WTC11 (cell line): ENCODE results near the gene OTOS. TPM values are rescaled to one million over a fixed set of nuclear protein-coding genes. Genes with fewer than 3 reads are reported as not detected.

Source experiments
- ATAC-seq: fragments of 200-7000 bp; cut with Tn5 transposase; 2 replicates; pipeline ENCODE4 v1.10.0; 2021; ENCODE audit warnings: mild to moderate bottlenecking, moderate library complexity
- CTCF ChIA-PET: fragments of 300-600 bp; sonication (Branson Sonifier 250); formaldehyde crosslinking; loops from one replicate; lab custom pipeline; 2021; ENCODE audit warnings: antibody characterized with exemption; lab: Charles Lee
- POLR2A ChIA-PET: fragments of 350-600 bp; sonication (Branson Sonifier 250); formaldehyde crosslinking; loops from one replicate; lab custom pipeline; 2021; ENCODE audit warnings: antibody characterized with exemption; lab: Charles Lee
- DNase-seq: peaks from one replicate; pipeline ENCODE4 v3.0.0; 2021; ENCODE audit warnings: low spot score
- H3K27ac Mint-ChIP-seq: 2 replicates; pipeline ENCODE4 v1.8.0; 2021; ENCODE audit warnings: mixed read lengths
- H3K27me3 Mint-ChIP-seq: 2 replicates; pipeline ENCODE4 v1.8.0; 2021; ENCODE audit warnings: low read depth, mild to moderate bottlenecking, moderate library complexity, mixed read lengths
- H3K36me3 Mint-ChIP-seq: 2 replicates; pipeline ENCODE4 v1.8.0; 2021; ENCODE audit warnings: mixed read lengths
- H3K4me1 Mint-ChIP-seq: 2 replicates; pipeline ENCODE4 v1.8.0; 2022; ENCODE audit warnings: mixed read lengths
- H3K4me3 Mint-ChIP-seq: 2 replicates; pipeline ENCODE4 v1.8.0; 2021; ENCODE audit warnings: mild to moderate bottlenecking, moderate library complexity, mixed read lengths
- H3K9me3 Mint-ChIP-seq: 2 replicates; pipeline ENCODE4 v1.8.0; 2021; ENCODE audit warnings: mixed read lengths
- ATF1 ChIP-seq: sonication (generic); formaldehyde crosslinking; IDR thresholded peaks from 2 replicates; pipeline ENCODE4 v1.8.1; 2023; ENCODE audit warnings: mild to moderate bottlenecking, moderate library complexity, missing genetic modification reagents
- CREM ChIP-seq: sonication (generic); formaldehyde crosslinking; IDR thresholded peaks from 2 replicates; pipeline ENCODE4 v1.8.1; 2022; ENCODE audit warnings: mild to moderate bottlenecking, missing genetic modification reagents, moderate library complexity
- ESRRA ChIP-seq: sonication (generic); formaldehyde crosslinking; IDR thresholded peaks from 2 replicates; pipeline ENCODE4 v1.8.1; 2022; ENCODE audit warnings: mild to moderate bottlenecking, missing genetic modification reagents, borderline replicate concordance
- ETV6 ChIP-seq: sonication (generic); formaldehyde crosslinking; IDR thresholded peaks from 2 replicates; pipeline ENCODE4 v1.8.1; 2022; ENCODE audit warnings: mild to moderate bottlenecking, missing genetic modification reagents
- FOXP1 ChIP-seq: sonication (generic); formaldehyde crosslinking; IDR thresholded peaks from 2 replicates; pipeline ENCODE4 v1.8.0; 2022; ENCODE audit warnings: missing genetic modification reagents, mild to moderate bottlenecking, moderate library complexity, borderline replicate concordance
- GTF2I ChIP-seq: fragments of 250-450 bp; sonication (Bioruptor Pico); conservative IDR thresholded peaks from 2 replicates; pipeline ENCODE4 v1.4.0; 2021; ENCODE audit warnings: mild to moderate bottlenecking
- JUN ChIP-seq: sonication (generic); formaldehyde crosslinking; IDR thresholded peaks from 2 replicates; pipeline ENCODE4 v1.8.0; 2023; ENCODE audit warnings: mild to moderate bottlenecking, missing genetic modification reagents
- KAT7 ChIP-seq: sonication (generic); formaldehyde crosslinking; IDR thresholded peaks from 2 replicates; pipeline ENCODE4 v1.8.1; 2023; ENCODE audit warnings: missing genetic modification reagents, mild to moderate bottlenecking, borderline replicate concordance
- MXD4 ChIP-seq: fragments of 250-450 bp; sonication (Bioruptor Pico); IDR thresholded peaks from 2 replicates; pipeline ENCODE4 v1.8.0; 2021; ENCODE audit warnings: mild to moderate bottlenecking, moderate library complexity, borderline replicate concordance
- NFYB ChIP-seq: sonication (generic); formaldehyde crosslinking; conservative IDR thresholded peaks from 2 replicates; pipeline ENCODE4 v1.8.0; 2022; ENCODE audit warnings: low read depth, missing genetic modification reagents
- NR2C2 ChIP-seq: sonication (generic); formaldehyde crosslinking; IDR thresholded peaks from 2 replicates; pipeline ENCODE4 v1.8.0; 2022; ENCODE audit warnings: mild to moderate bottlenecking, missing genetic modification reagents
- NR3C1 ChIP-seq: sonication (generic); formaldehyde crosslinking; conservative IDR thresholded peaks from 2 replicates; pipeline ENCODE4 v1.8.1; 2023; ENCODE audit warnings: low read depth, mild to moderate bottlenecking, missing genetic modification reagents
- RORB ChIP-seq: fragments of 250-450 bp; sonication (Bioruptor Pico); IDR thresholded peaks from 2 replicates; pipeline ENCODE4 v1.9.0; 2021; ENCODE audit warnings: mild to moderate bottlenecking
- SOX15 ChIP-seq: fragments of 250-450 bp; sonication (Bioruptor Pico); IDR thresholded peaks from 2 replicates; pipeline ENCODE4 v1.9.0; 2021; ENCODE audit warnings: mild to moderate bottlenecking
- ZNF263 ChIP-seq: sonication (generic); formaldehyde crosslinking; IDR thresholded peaks from 2 replicates; pipeline ENCODE4 v1.8.1; 2022; ENCODE audit warnings: low read depth, mild to moderate bottlenecking, moderate library complexity, missing genetic modification reagents
- ZNF317 ChIP-seq: sonication (generic); formaldehyde crosslinking; IDR thresholded peaks from 2 replicates; pipeline ENCODE4 v1.8.1; 2023; ENCODE audit warnings: low read depth, mild to moderate bottlenecking, moderate library complexity, missing genetic modification reagents, borderline replicate concordance
- total RNA-seq: library from RNA; stranded (reverse); gene quantifications from 3 replicates; pipeline ENCODE4 v1.2.3, GENCODE V29; 2021
- TF ChIP-seq, protein P1 (sequence below): fragments of 250-450 bp; sonication (Bioruptor Pico); IDR thresholded peaks from 2 replicates; pipeline ENCODE4 v1.9.0; 2021; ENCODE audit warnings: mild to moderate bottlenecking
- TF ChIP-seq, protein P2 (sequence below): sonication (generic); formaldehyde crosslinking; IDR thresholded peaks from 2 replicates; pipeline ENCODE4 v1.8.0; 2023; ENCODE audit warnings: missing genetic modification reagents
- TF ChIP-seq, protein P3 (sequence below): sonication (generic); formaldehyde crosslinking; IDR thresholded peaks from 2 replicates; pipeline ENCODE4 v1.8.1; 2023; ENCODE audit warnings: mild to moderate bottlenecking, missing genetic modification reagents, moderate library complexity
- TF ChIP-seq, protein P4 (sequence below): fragments of 200-600 bp; IDR thresholded peaks from 2 replicates; pipeline ENCODE4 v1.8.0; 2022; ENCODE audit warnings: antibody characterized with exemption
- TF ChIP-seq, protein P5 (sequence below): sonication (generic); formaldehyde crosslinking; IDR thresholded peaks from 2 replicates; pipeline ENCODE4 v1.8.0; 2023; ENCODE audit warnings: missing genetic modification reagents, mild to moderate bottlenecking, borderline replicate concordance
- TF ChIP-seq, protein P6 (sequence below): sonication (generic); formaldehyde crosslinking; IDR thresholded peaks from 2 replicates; pipeline ENCODE4 v1.8.0; 2022; ENCODE audit warnings: missing genetic modification reagents
- TF ChIP-seq, protein P7 (sequence below): sonication (generic); formaldehyde crosslinking; IDR thresholded peaks from 2 replicates; pipeline ENCODE4 v1.8.0; 2023; ENCODE audit warnings: mild to moderate bottlenecking, missing genetic modification reagents

Gene OTOS
- total RNA-seq, 1 experiment from 2014 or later = not detected

DNA sequence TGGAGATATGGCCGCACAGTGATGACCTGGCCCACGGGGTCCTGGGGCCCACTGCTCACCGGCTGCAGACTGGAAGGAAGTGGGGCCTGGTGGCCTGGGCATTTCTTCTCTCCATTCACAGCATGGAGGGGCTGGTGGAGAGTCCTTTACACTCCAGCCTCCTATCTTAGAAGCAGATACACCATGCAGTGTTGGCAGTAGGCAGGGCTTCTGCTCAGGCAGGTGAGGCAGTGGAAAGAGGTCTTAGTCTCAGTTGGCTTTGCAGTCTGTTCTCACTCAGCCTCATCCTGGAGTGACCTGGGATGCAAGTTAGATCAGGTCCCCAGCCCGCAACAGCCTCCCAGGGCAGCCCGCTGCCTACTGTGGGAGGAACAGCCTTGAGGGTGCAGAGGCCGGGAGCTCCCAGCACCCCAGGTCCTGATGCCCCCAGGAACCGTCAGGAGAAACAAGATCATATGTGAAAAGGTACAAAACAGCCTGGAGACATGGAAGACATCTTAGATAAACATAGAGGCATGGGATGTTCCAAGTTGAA lies 45.8 kb upstream of the OTOS start (continued):
- TF ChIP-seq, protein P1, sequence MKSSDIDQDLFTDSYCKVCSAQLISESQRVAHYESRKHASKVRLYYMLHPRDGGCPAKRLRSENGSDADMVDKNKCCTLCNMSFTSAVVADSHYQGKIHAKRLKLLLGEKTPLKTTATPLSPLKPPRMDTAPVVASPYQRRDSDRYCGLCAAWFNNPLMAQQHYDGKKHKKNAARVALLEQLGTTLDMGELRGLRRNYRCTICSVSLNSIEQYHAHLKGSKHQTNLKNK (CRISPR knock-in tag) = no peak
- no peak for TF ChIP-seq JUN
- no peak for TF ChIP-seq CREM (CRISPR knock-in tag)
- TF ChIP-seq, protein P2, sequence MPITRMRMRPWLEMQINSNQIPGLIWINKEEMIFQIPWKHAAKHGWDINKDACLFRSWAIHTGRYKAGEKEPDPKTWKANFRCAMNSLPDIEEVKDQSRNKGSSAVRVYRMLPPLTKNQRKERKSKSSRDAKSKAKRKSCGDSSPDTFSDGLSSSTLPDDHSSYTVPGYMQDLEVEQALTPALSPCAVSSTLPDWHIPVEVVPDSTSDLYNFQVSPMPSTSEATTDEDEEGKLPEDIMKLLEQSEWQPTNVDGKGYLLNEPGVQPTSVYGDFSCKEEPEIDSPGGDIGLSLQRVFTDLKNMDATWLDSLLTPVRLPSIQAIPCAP = no peak
- no peak for TF ChIP-seq SOX15
- no peak for TF ChIP-seq MXD4 (CRISPR knock-in tag)

DNA sequence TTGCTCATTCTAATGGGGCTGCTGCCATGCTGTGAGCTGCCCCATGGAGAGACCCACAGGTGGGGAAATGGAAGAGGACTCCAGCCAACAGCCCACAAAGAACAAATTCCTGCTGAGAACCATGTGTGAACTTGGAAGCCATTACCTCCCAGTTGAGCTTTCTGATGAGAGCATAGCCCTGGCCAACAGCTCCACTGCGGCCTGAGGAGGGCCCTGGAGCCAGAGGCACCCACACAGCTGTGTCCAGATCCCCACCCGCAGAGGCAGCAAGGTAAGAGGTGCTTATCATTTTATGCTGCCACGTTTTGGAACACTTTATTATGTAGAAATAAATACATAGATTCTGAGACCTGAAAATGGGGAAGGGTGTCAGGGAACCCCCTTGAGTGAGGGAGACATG lies 44.2 kb upstream of the OTOS start:
- Mint-ChIP-seq H3K4me1 (no peaks in the 10 kb centered on the region), H3K36me3 (peaks cover 20% of the 10 kb centered on the region), H3K9me3 (peaks cover 39% of the 10 kb centered on the region)
- no peak for DNase-seq
- TF ChIP-seq ETV6 = no peak
- no peak for TF ChIP-seq SOX15
- no peak for TF ChIP-seq ESRRA
- TF ChIP-seq RORB (CRISPR knock-in tag) = no peak
- no peak for TF ChIP-seq ZNF317 (CRISPR knock-in tag)
- TF ChIP-seq, protein P3, sequence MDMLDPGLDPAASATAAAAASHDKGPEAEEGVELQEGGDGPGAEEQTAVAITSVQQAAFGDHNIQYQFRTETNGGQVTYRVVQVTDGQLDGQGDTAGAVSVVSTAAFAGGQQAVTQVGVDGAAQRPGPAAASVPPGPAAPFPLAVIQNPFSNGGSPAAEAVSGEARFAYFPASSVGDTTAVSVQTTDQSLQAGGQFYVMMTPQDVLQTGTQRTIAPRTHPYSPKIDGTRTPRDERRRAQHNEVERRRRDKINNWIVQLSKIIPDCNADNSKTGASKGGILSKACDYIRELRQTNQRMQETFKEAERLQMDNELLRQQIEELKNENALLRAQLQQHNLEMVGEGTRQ = no peak
- TF ChIP-seq ZNF263 (CRISPR knock-in tag) = no peak
- TF ChIP-seq JUN = no peak
- no peak for TF ChIP-seq ATF1 (CRISPR knock-in tag)
- TF ChIP-seq FOXP1 (CRISPR knock-in tag) = no peak
- TF ChIP-seq, protein P4, sequence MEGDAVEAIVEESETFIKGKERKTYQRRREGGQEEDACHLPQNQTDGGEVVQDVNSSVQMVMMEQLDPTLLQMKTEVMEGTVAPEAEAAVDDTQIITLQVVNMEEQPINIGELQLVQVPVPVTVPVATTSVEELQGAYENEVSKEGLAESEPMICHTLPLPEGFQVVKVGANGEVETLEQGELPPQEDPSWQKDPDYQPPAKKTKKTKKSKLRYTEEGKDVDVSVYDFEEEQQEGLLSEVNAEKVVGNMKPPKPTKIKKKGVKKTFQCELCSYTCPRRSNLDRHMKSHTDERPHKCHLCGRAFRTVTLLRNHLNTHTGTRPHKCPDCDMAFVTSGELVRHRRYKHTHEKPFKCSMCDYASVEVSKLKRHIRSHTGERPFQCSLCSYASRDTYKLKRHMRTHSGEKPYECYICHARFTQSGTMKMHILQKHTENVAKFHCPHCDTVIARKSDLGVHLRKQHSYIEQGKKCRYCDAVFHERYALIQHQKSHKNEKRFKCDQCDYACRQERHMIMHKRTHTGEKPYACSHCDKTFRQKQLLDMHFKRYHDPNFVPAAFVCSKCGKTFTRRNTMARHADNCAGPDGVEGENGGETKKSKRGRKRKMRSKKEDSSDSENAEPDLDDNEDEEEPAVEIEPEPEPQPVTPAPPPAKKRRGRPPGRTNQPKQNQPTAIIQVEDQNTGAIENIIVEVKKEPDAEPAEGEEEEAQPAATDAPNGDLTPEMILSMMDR = no peak
- TF ChIP-seq NR3C1 (CRISPR knock-in tag) = no peak
- TF ChIP-seq NR2C2 (CRISPR knock-in tag) = no peak
- TF ChIP-seq, protein P5, sequence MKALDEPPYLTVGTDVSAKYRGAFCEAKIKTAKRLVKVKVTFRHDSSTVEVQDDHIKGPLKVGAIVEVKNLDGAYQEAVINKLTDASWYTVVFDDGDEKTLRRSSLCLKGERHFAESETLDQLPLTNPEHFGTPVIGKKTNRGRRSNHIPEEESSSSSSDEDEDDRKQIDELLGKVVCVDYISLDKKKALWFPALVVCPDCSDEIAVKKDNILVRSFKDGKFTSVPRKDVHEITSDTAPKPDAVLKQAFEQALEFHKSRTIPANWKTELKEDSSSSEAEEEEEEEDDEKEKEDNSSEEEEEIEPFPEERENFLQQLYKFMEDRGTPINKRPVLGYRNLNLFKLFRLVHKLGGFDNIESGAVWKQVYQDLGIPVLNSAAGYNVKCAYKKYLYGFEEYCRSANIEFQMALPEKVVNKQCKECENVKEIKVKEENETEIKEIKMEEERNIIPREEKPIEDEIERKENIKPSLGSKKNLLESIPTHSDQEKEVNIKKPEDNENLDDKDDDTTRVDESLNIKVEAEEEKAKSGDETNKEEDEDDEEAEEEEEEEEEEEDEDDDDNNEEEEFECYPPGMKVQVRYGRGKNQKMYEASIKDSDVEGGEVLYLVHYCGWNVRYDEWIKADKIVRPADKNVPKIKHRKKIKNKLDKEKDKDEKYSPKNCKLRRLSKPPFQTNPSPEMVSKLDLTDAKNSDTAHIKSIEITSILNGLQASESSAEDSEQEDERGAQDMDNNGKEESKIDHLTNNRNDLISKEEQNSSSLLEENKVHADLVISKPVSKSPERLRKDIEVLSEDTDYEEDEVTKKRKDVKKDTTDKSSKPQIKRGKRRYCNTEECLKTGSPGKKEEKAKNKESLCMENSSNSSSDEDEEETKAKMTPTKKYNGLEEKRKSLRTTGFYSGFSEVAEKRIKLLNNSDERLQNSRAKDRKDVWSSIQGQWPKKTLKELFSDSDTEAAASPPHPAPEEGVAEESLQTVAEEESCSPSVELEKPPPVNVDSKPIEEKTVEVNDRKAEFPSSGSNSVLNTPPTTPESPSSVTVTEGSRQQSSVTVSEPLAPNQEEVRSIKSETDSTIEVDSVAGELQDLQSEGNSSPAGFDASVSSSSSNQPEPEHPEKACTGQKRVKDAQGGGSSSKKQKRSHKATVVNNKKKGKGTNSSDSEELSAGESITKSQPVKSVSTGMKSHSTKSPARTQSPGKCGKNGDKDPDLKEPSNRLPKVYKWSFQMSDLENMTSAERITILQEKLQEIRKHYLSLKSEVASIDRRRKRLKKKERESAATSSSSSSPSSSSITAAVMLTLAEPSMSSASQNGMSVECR (CRISPR knock-in tag) = no peak
- TF ChIP-seq, protein P6, sequence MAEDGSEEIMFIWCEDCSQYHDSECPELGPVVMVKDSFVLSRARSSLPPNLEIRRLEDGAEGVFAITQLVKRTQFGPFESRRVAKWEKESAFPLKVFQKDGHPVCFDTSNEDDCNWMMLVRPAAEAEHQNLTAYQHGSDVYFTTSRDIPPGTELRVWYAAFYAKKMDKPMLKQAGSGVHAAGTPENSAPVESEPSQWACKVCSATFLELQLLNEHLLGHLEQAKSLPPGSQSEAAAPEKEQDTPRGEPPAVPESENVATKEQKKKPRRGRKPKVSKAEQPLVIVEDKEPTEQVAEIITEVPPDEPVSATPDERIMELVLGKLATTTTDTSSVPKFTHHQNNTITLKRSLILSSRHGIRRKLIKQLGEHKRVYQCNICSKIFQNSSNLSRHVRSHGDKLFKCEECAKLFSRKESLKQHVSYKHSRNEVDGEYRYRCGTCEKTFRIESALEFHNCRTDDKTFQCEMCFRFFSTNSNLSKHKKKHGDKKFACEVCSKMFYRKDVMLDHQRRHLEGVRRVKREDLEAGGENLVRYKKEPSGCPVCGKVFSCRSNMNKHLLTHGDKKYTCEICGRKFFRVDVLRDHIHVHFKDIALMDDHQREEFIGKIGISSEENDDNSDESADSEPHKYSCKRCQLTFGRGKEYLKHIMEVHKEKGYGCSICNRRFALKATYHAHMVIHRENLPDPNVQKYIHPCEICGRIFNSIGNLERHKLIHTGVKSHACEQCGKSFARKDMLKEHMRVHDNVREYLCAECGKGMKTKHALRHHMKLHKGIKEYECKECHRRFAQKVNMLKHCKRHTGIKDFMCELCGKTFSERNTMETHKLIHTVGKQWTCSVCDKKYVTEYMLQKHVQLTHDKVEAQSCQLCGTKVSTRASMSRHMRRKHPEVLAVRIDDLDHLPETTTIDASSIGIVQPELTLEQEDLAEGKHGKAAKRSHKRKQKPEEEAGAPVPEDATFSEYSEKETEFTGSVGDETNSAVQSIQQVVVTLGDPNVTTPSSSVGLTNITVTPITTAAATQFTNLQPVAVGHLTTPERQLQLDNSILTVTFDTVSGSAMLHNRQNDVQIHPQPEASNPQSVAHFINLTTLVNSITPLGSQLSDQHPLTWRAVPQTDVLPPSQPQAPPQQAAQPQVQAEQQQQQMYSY (CRISPR knock-in tag) = no peak
- TF ChIP-seq, protein P7, sequence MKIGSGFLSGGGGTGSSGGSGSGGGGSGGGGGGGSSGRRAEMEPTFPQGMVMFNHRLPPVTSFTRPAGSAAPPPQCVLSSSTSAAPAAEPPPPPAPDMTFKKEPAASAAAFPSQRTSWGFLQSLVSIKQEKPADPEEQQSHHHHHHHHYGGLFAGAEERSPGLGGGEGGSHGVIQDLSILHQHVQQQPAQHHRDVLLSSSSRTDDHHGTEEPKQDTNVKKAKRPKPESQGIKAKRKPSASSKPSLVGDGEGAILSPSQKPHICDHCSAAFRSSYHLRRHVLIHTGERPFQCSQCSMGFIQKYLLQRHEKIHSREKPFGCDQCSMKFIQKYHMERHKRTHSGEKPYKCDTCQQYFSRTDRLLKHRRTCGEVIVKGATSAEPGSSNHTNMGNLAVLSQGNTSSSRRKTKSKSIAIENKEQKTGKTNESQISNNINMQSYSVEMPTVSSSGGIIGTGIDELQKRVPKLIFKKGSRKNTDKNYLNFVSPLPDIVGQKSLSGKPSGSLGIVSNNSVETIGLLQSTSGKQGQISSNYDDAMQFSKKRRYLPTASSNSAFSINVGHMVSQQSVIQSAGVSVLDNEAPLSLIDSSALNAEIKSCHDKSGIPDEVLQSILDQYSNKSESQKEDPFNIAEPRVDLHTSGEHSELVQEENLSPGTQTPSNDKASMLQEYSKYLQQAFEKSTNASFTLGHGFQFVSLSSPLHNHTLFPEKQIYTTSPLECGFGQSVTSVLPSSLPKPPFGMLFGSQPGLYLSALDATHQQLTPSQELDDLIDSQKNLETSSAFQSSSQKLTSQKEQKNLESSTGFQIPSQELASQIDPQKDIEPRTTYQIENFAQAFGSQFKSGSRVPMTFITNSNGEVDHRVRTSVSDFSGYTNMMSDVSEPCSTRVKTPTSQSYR (CRISPR knock-in tag) = no peak
- no peak for TF ChIP-seq KAT7 (CRISPR knock-in tag)
- no peak for TF ChIP-seq GTF2I (CRISPR knock-in tag)
- TF ChIP-seq NFYB (CRISPR knock-in tag) = no peak
- TF ChIP-seq, all 79 proteins: peak for 0
- Mint-ChIP-seq H3K27ac (no peak overlapping the region), H3K27me3 (peaks cover 12% of the 10 kb centered on the region), H3K4me3 (no peak overlapping the region)
- CTCF ChIA-PET = no interaction called here
- no peak for ATAC-seq
- POLR2A ChIA-PET = no interaction called here
